B cell (primary cell): ENCODE measurements around the gene CACNG1.

Experiments
- EZH2 ChIP-seq: IDR thresholded peaks from 2 replicates; pipeline ENCODE4 v1.6.1; 2012; ENCODE audit warnings: borderline replicate concordance, low read depth, mild to moderate bottlenecking, moderate library complexity, low read length; ENCODE audit not compliant: insufficient read depth, poor library complexity, severe bottlenecking
- TF ChIP-seq, protein P1 (sequence below): fragments of 200-600 bp; IDR thresholded peaks from one replicate; pipeline ENCODE4 v1.8.0; 2022; ENCODE audit warnings: antibody characterized with exemption, mild to moderate bottlenecking

DNA sequence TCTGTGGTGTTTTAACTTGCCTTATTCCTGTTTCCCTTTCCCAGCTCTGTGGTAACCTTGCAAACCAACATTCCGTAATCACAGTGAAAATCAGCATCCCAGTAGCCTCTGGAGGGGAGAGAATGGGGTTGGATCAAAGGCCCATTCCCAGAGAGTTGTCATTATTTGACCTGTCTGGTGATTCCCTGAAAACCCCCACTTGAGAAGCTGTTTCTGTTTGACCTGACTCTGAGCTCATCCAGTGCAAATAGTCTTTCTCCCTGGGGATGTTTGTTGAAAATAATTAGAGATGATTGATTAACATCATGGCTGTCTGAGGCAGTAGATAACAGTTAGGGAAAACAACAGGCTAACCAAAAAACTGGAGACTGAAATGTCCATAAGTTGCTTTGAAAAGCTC lies 3.0 kb downstream of the CACNG1 start:
- TF ChIP-seq EZH2, result no peak
- TF ChIP-seq, protein P1, sequence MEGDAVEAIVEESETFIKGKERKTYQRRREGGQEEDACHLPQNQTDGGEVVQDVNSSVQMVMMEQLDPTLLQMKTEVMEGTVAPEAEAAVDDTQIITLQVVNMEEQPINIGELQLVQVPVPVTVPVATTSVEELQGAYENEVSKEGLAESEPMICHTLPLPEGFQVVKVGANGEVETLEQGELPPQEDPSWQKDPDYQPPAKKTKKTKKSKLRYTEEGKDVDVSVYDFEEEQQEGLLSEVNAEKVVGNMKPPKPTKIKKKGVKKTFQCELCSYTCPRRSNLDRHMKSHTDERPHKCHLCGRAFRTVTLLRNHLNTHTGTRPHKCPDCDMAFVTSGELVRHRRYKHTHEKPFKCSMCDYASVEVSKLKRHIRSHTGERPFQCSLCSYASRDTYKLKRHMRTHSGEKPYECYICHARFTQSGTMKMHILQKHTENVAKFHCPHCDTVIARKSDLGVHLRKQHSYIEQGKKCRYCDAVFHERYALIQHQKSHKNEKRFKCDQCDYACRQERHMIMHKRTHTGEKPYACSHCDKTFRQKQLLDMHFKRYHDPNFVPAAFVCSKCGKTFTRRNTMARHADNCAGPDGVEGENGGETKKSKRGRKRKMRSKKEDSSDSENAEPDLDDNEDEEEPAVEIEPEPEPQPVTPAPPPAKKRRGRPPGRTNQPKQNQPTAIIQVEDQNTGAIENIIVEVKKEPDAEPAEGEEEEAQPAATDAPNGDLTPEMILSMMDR, result no peak
